ENCODE data around the gene MUSTN1.

The MUSTN1 gene

GRCh38 chr3:52834871-52835501 lies at the start of gene MUSTN1:
Gene MUSTN1 (minus strand): TSS chr3:52835019. CDS start chr3:52834948, 71 bp downstream.
- DNase-seq: no peak

- DNase-seq: no peak
Measured at GRCh38 chr3:52882377-52882776, 47.6 kb upstream of the MUSTN1 start.

DNA sequence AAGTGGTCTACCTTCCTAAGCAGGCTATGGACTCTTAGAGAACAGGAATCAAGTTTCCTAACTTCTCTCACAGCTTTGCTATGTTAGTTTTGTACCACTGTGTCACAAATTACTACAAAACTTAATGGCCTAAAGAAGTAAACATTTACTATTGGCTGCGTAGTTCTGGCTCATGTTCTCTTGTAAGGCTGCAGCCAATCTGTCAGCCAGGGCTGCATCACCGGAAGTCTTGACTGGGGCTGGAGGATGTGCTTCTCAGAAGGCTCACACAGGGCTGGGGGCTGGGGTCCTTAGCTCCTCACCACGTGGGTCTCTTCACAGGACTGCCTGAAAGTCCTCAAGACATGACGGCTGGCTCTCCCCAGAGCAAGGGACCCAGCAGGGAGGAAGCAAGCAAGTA lies 47.1 kb upstream of the MUSTN1 start:
- DNase-seq: no peak

- no peak for DNase-seq
Measured at GRCh38 chr3:52880474-52880873, 45.7 kb upstream of the MUSTN1 start.

DNA sequence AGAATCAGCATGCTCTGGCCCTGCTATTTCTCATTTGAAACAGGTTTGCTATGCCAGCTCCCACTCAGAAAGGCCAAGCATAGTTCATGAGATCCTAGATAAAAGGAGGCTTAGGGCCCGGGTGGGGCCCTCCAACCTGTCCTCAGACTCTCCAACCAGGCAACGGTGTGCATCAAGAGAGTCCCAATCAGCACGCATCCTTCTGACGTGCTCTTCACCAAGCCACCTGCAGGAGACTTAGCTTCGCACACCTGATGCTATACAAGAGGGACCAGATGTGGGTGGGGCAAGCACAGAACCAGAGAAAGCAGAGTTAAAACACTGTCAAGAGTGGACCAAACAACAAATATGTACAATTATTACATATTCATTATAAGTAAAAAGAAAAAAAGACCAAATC lies 45.2 kb upstream of the MUSTN1 start:
- no peak for DNase-seq

DNA sequence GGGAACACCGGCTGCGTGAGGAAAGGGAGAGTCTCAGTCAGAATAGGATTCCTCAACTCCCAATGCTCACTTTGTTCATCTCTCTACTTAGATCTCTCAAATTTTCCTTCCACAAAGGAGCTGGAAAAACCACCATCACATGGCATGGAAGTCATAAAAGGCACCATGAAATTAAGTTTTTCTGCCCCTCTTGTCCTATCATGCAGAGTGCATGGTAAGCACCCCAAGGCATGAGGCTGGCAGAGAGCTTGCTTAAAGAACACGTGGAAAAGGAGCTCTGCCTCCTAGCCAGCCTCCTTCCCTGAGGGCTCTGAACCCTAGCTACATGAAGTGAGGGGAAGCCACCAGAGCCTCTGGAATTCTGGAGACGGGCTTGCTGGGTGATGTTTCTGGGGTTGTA lies 44.8 kb upstream of the MUSTN1 start:
- DNase-seq: no peak

DNA sequence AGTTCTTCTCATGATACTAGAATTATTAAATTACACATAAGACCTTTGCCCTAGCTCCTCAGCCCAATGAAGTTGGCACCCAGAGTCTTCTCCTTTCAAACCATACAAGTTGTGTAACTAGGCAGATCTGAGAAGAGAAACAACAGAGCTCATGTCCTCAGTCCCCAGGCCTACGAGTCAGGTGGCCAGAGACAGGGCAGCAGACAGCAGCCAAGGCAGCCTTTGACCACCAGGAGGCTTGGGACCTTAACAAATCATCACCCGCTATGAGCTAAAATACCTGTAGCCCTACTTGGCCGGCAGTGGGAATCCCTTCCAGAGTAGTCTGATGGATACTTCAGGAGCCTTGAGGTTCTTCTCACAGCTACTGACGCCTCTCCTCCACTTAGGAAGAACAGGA lies 44.3 kb upstream of the MUSTN1 start:
- no peak for DNase-seq

DNA sequence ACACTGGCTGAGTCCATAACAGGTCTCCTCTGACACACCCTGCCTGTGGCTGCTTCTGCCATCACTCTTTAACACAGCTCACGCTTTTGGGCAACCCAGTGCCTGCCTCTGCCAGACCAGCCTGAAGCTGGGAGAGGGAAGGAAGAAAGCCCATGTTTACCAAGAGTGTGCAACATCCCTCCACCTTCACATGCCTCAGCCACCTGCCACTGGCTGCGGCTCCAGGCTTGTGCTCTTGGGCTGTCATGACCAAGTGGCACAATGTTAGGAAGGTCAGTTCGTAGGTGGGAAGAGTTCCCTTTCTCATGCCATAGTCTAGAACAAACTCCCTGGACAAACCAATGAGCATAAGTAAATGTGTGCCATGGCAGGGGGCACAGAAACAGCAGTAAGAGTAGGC lies 42.3 kb upstream of the MUSTN1 start:
- no peak for DNase-seq

DNA sequence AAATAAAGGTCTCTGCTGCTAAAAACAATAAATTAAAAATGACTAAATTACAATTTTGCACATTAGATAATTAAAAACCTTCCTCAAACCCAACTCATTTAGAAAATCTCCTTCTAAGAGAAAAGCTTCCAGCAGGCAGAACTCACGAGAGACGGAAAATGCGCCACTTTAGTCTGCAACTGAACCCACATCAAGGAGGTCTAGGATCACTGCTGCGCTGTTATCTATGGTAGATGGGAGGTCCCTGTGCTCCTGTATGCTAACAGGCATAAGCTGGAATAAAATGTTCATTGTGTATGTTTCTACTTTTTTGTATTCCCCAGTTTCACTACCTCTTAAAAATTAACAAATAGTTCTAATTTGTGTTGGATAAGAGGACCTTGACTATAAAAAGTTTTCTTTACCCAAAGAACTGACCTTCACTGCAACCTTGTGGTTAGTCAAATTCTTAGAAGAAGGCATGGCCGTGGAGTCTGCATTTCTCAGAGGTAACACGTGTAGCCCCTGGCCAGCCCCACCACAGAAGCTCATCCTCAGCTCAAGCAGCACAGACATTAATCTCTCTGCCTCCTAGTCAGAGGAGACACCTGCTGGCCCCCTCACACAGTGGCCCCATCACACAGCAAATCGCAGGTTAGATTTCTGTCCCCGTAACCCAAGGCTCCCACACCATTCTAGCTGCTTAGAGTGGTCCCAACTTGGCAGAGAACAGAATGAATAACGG lies 40.2 kb upstream of the MUSTN1 start:
- DNase-seq: no peak

DNA sequence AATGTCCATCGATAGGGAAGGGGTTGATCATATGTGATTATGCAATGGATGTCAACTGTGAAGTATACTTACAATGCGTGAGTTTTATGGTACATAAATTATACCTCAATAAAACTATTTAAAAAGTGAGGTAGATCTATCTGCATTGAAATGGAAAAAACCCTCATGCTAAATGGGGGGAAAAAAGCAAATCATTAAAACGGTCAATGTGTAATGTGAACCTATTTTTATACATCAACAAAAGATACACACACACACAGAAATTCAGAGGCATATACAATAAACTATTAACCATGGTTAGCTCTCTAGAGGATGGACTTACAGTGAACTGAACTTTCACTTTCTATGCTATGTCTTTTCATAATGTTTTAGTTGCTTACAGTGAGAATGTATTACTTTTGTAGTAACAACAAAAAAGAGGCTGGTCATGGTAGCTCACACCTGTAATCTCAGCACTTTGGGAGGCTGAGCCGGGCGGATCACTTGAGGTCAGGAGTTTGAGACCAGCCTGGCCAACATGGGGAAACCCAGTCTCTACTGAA lies 39.4 kb upstream of the MUSTN1 start:
- DNase-seq: no peak

GRCh38 chr3:52873433-52874159 lies 38.8 kb upstream of the MUSTN1 start:
- no peak for DNase-seq

DNA sequence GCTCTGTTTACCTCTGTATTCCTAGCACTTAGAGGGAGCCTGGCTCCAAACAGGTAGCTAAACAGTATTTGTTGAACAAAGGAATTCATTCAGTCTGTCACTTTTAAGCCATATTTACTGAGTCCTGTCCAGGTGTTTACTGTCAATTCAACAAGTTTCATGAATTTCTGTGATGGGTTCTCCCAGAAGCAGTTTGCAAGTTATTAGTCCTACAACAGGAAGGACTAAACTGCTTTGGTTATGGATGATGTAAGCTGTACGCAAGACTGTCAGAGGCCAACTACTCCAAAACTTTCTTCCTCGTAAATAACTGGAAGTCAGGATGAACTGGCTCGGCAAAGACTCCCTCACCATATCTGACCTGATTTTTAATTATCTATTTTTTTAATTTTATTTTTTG lies 37.4 kb upstream of the MUSTN1 start:
- DNase-seq: no peak

- DNase-seq: no peak
Measured at GRCh38 chr3:52871761-52872160, 36.9 kb upstream of the MUSTN1 start.

- no peak for DNase-seq
Measured at GRCh38 chr3:52870471-52870870, 35.7 kb upstream of the MUSTN1 start.

- DNase-seq: no peak
Measured at GRCh38 chr3:52866427-52866826, 31.6 kb upstream of the MUSTN1 start.

GRCh38 chr3:52865994-52866393 lies 31.2 kb upstream of the MUSTN1 start:
- no peak for DNase-seq

DNA sequence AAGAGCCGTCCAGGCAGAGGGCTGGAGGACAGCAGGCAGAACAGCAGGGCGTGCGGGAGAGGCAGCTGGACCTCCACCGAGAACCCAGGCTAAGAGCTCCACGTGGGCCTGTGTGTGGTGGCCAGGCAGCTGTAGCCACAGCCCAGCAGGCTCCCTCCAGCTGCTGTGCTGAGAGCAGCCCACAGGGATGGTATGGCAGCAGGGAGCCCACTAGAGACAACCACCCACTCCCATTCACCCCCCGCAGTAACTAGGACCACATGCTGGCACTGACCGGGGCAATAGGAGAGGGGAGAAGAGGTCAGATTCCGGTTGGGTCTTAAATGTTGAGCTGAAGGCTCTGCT lies 25.6 kb upstream of the MUSTN1 start:
- DNase-seq: no peak

DNA sequence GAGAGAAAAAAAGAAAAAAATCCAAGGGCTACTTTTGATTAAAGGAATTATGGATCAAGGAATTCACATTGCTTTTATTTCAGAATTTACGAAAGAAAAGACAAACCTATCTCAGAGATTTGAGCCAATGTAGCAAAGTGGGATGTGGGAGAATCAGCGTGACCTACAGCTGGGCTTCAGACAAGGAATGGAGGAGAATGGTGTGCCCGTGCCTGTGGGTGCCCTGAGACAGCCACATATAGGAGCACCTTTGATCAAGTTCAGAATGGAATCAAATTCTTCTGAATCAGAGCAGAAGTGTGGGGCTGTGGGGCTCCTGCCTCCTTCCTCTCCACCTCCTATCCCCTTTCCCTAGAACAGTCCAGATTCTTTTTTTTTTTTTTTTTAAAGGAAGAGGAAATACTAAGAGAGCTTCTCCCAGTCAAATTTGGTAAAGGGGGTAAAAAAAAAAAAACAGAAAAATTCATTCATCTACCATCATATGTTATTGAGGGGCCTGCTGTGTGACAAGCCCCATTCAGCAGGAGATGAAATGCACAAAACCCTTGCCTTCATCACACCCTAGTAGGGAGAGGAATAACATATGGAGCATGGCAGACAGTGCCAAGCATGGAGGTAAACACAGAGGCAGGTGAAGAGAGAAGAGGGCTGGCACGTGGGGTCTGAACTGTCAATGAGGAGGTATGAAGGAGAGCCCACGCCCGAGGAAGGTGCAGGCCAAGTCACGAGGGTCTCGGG lies 25.0 kb upstream of the MUSTN1 start:
- DNase-seq: no peak

DNA sequence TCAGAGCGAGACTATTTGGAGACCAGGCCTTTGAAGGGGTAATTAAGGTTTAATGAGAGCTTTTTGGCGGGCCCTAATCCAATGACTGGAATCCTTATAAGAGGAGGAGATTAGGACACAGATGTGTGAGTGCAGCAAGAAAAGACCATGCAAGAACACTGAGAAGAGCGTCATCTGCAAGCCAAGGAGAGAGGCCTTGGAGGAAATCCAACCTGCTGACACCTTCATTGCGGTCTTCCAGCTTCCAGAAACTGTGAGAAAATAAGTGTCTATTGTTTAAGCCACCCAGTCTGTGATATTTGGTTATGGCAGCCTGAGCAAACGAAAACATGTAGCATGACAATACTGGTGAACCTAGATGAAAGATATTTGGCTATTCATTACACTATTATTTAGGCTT lies 23.0 kb upstream of the MUSTN1 start:
- no peak for DNase-seq

DNA sequence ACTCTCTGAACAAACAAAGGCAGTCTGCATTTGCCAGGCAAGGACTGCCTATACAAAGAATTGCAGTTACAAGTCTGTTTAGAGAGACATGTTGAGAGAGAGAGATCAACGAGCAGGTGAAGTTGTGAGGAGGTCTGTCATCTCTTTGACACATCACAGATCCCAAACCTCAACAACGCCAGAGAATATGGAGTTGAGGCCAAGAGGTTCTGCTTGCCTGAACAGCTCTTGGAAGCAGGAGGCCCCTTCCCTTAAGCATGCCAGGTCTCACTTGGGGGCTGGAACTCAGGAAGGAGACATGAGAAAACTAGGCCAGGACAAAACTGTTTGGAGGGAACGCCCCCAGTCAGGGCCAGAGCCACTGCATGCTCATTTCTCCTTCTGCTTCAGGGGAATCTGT lies 22.3 kb upstream of the MUSTN1 start:
- no peak for DNase-seq

DNA sequence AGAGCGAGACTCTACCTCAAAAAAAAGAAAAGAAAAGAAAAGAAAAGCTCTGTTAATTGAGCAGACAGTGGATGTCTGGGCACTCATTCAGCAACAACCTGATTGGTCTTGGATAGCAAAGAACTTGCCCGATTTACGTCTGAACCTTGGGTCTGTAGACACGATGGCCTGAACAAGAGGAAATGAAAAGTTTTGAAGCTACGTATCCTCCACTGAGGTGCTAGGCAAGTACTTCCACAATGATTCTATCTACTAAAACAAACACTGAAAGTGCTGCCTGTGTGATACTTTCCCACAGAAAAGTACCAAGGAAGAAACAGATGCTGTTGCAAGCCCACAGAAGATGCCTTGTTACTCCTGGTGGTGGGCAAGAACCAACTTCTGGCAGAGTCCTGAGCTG lies 21.8 kb upstream of the MUSTN1 start:
- no peak for DNase-seq

DNA sequence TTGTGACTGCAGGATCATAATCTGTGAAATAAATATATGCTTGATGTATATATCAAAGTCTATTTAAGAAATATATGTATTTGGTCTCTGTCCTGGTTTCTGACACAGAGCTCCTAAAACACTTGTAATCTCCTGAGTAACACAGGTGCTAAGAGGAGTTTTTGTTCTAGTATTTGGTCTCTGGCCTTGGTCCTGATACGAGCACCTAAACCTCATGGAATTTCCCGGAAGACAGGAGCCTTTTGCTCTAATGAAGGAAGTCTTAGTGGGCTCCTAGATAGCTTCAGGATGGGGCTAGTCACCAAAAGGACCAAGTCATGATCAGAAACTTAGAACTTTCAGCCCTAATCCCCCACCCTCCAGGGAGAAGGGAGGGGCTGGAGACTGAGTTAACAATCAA lies 19.2 kb upstream of the MUSTN1 start:
- DNase-seq: no peak

DNA sequence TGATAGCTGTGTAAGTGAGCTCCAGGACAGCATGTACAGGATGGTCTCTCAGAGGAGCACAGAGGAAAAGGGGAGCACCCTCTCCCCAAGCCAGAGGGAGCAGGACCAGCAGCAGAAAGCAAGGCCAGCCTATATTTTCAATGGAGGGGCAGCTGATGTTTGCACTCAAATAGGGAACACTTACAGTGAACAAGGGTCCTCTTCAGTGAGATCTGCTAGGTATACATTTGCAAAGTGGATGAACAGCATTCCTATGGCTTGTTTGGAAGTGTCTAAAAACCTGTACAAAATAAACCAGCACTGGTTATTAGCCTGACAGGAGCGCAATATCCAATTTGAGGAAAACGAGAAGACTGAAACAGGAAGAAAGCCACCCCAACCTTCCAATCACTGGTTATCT lies 17.6 kb upstream of the MUSTN1 start:
- DNase-seq: no peak

Measured in activated naive CD4-positive, alpha-beta T cell treated with Interleukin-2 at 50 U/mL for 16 hours (primary cell).